HepG2 (cell line): Measurements from ENCODE around the gene PTCD2.

ENCODE experiments used
- BHLHE40 ChIP-seq: IDR thresholded peaks from 2 replicates; pipeline ENCODE4 v1.6.1; 2011; ENCODE audit warnings: low read length, improper control_type of control experiment
- CTCF ChIP-seq: sonication (generic); formaldehyde crosslinking; IDR thresholded peaks from 2 replicates; pipeline ENCODE4 v1.5.0; 2020; ENCODE audit warnings: mild to moderate bottlenecking, missing genetic modification reagents, moderate library complexity
- GLI4 ChIP-seq: sonication (generic); formaldehyde crosslinking; IDR thresholded peaks from 2 replicates; pipeline ENCODE4 v1.5.1; 2020; ENCODE audit warnings: missing genetic modification reagents, mild to moderate bottlenecking, moderate library complexity, borderline replicate concordance
- NFIC ChIP-seq: IDR thresholded peaks from 2 replicates; pipeline ENCODE4 v1.6.1; 2012; ENCODE audit warnings: mild to moderate bottlenecking, low read length, inconsistent platforms
- SMAD3 ChIP-seq: sonication (generic); formaldehyde crosslinking; IDR thresholded peaks from 2 replicates; pipeline ENCODE4 v1.4.0; 2020; ENCODE audit warnings: missing genetic modification reagents
- ZNF775 ChIP-seq: sonication (generic); formaldehyde crosslinking; IDR thresholded peaks from 2 replicates; pipeline ENCODE4 v1.4.0; 2020; ENCODE audit warnings: missing genetic modification reagents, mild to moderate bottlenecking, moderate library complexity, borderline replicate concordance
- ZNF777 ChIP-seq: sonication (generic); formaldehyde crosslinking; IDR thresholded peaks from 2 replicates; pipeline ENCODE4 v1.4.0; 2020; ENCODE audit warnings: missing genetic modification reagents

GRCh38 chr5:72328172-72328571, 8.0 kb downstream of the PTCD2 start:
- TF ChIP-seq NFIC, result no peak
- TF ChIP-seq BHLHE40, result no peak
- no peak for TF ChIP-seq ZNF777 (CRISPR knock-in tag)
- TF ChIP-seq ZNF775, result no peak
- no peak for TF ChIP-seq SMAD3
- no peak for TF ChIP-seq CTCF (CRISPR knock-in tag)
- no peak for TF ChIP-seq GLI4 (CRISPR knock-in tag)
